Erythroblast (primary cell): ENCODE measurements around the gene FEM1C.

Experiments
- GATA1 ChIP-seq: IDR thresholded peaks from 2 replicates; pipeline ENCODE4 v1.6.1; 2011; ENCODE audit warnings: low read depth, mild to moderate bottlenecking, control low read depth, low read length, moderate library complexity
- POLR2A ChIP-seq: IDR thresholded peaks from 2 replicates; pipeline ENCODE4 v1.6.1; 2011; ENCODE audit warnings: mild to moderate bottlenecking, low read length

- TF ChIP-seq POLR2A (no peak), GATA1 (no peak)
These were observed 36.9 kb downstream of the FEM1C start for GRCh38 chr5:115507681-115508080.
